GM12801 (cell line): ENCODE results near the gene ATP2C2.

Experiments used
- CTCF ChIP-seq: IDR thresholded peaks from one replicate; pipeline ENCODE4 v1.5.1; 2011; ENCODE audit warnings: control low read depth; ENCODE audit not compliant: insufficient read length; ENCODE audit errors: extremely low read depth

Gene ATP2C2

GRCh38 chr16:84462296-84463210 lies 94.2 kb downstream of the ATP2C2 start:
- TF ChIP-seq CTCF = no peak

- no peak for TF ChIP-seq CTCF
Observed at GRCh38 chr16:84463221-84463620, 94.9 kb downstream of the ATP2C2 start.

- TF ChIP-seq CTCF = no peak
Observed at GRCh38 chr16:84464116-84464515, 95.8 kb downstream of the ATP2C2 start.

GRCh38 chr16:84465154-84465553 lies 96.8 kb downstream of the ATP2C2 start:
- no peak for TF ChIP-seq CTCF

GRCh38 chr16:84466692-84467091 lies 98.4 kb downstream of the ATP2C2 start:
- TF ChIP-seq CTCF = no peak

- TF ChIP-seq CTCF = no peak
Observed at GRCh38 chr16:84467256-84467655, 98.9 kb downstream of the ATP2C2 start.

- no peak for TF ChIP-seq CTCF
Observed at GRCh38 chr16:84467709-84468108, 99.4 kb downstream of the ATP2C2 start.
